ENCODE results near the gene PDGFB. TPM values are rescaled to one million over a fixed set of nuclear protein-coding genes. Genes with fewer than 3 reads are reported as not detected.
A peak's percentile ranks its signal among the peaks of the same experiment; 100 is the strongest.

Gene PDGFB
- total and polyA plus RNA-seq, 10 donors, result 1.7 to 20.5 (median 8.5) TPM

DNA sequence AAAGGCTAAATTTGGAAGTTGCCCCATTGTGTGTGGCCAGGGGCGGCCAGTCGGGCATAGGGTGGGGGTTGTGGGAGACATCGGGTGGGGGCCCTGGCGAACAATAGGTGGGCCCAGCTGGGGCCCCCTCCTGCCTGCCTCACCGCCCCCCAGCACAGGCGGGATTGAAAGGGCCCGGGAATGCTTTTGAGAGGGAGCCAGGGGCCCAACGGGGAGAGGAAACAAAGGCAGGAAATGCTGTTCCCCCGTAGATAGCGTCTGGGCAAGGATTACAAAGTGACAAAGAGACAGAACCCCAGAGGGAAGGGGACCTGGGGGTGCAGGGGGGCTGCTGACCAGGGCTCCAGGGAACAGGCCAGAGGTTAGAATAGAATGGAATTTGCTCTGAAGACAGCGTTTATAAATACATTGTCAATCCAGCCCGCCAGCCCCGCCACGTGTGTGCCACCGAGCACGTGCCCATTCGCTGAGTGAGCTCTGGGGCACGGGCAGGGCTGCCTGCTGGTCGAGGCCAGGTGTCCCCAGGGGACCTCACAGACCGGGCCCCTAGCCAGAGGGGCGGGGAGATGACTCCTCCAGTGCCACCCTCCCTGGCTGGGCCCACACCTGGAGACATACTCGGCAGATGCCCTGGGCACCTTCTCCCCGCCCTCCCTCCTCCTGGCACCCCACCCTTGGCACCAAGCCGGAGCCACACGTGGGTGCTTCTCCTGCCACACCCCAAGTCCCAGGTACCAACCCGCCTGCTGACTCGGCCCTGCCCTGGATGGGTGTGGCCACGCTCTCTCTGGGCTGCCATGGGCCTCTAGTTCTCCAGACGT, 9.7 kb downstream of the PDGFB start:
- Histone ChIP-seq H3K4me1 (peaks cover 36 to 89% (median 65%) of the 10 kb centered on the region in 6 donors), H3K27me3 (replicated peaks in 1 of 7) (peaks cover 0 to 100% (median 32%) of the 10 kb centered on the region in 7 donors)
- WGBS, 5 donors, result 20 to 38% (median 24%) methylated on average over 20 to 29 of the region's 29 CpGs

DNA sequence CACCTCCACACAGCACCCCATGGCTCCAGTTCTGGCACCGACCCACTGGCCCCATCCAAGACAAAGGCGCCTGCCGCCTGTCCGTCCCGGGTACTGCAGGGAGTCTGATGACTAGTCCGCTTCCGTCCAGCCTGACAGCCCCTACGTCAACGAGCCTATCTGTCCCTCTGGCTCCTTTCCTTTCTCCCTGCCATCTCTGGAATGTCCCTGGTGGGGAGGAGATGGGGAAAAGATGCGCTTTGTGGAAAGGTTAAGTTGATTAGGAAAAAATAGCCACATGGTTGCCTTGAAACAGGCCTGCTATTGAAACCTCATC, 10.4 kb downstream of the PDGFB start:
- H3K4me3 ChIP-seq, result no peak overlapping the region
- H3K36me3 ChIP-seq, result peaks cover 0 to 21% (median 0%) of the 10 kb centered on the region in 6 donors
- H3K4me1 ChIP-seq, result peaks cover 36 to 89% (median 65%) of the 10 kb centered on the region in 6 donors
- no peak for DNase-seq
- TF ChIP-seq POLR2A (IDR thresholded peaks at IDR 0.05) (no peak), POLR2AphosphoS5 (IDR thresholded peaks at IDR 0.05) (peak in 1 of 3 donors; percentile 17)
- TF ChIP-seq, protein P1, sequence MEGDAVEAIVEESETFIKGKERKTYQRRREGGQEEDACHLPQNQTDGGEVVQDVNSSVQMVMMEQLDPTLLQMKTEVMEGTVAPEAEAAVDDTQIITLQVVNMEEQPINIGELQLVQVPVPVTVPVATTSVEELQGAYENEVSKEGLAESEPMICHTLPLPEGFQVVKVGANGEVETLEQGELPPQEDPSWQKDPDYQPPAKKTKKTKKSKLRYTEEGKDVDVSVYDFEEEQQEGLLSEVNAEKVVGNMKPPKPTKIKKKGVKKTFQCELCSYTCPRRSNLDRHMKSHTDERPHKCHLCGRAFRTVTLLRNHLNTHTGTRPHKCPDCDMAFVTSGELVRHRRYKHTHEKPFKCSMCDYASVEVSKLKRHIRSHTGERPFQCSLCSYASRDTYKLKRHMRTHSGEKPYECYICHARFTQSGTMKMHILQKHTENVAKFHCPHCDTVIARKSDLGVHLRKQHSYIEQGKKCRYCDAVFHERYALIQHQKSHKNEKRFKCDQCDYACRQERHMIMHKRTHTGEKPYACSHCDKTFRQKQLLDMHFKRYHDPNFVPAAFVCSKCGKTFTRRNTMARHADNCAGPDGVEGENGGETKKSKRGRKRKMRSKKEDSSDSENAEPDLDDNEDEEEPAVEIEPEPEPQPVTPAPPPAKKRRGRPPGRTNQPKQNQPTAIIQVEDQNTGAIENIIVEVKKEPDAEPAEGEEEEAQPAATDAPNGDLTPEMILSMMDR (IDR thresholded peaks at IDR 0.05 in 8 of 11, conservative IDR thresholded peaks at IDR 0.05 in 3 of 11), result peak in 5 of 11 experiments; percentile 10 to 46 (median 35)
- 20 to 48% (median 37%) methylated on average over 10 of the region's 10 CpGs for WGBS, 5 donors
- H3K27ac ChIP-seq, result peak overlapping the region in 6 of 8 donors; percentile 6 to 69 (median 55)
- no peaks in the 10 kb centered on the region for H3K9me3 ChIP-seq
- peaks cover 0 to 100% (median 32%) of the 10 kb centered on the region in 7 donors for H3K27me3 ChIP-seq (replicated peaks in 1 of 7)
- intact Hi-C loops (cut with DNase I; ENCODE audit: low total_unique reads), result no loop called here

More for the DNA sequence above, 9.7 kb downstream of the PDGFB start:
- intact Hi-C loops (cut with DNase I; ENCODE audit: low total_unique reads), result no loop called here
- TF ChIP-seq POLR2A (IDR thresholded peaks at IDR 0.05) (no peak), POLR2AphosphoS5 (IDR thresholded peaks at IDR 0.05) (peak in 2 of 3 donors; percentile 27 to 65)
- TF ChIP-seq, protein P1 (IDR thresholded peaks at IDR 0.05 in 8 of 11, conservative IDR thresholded peaks at IDR 0.05 in 3 of 11), result no peak
- Histone ChIP-seq H3K27ac (peak overlapping the region in 5 of 8 donors; percentile 39 to 69 (median 59)), H3K36me3 (peaks cover 0 to 15% (median 0%) of the 10 kb centered on the region in 6 donors), H3K4me3 (peak overlapping the region in 1 of 8 donors; percentile 0), H3K9me3 (no peaks in the 10 kb centered on the region)
- DNase-seq, result no peak

DNA sequence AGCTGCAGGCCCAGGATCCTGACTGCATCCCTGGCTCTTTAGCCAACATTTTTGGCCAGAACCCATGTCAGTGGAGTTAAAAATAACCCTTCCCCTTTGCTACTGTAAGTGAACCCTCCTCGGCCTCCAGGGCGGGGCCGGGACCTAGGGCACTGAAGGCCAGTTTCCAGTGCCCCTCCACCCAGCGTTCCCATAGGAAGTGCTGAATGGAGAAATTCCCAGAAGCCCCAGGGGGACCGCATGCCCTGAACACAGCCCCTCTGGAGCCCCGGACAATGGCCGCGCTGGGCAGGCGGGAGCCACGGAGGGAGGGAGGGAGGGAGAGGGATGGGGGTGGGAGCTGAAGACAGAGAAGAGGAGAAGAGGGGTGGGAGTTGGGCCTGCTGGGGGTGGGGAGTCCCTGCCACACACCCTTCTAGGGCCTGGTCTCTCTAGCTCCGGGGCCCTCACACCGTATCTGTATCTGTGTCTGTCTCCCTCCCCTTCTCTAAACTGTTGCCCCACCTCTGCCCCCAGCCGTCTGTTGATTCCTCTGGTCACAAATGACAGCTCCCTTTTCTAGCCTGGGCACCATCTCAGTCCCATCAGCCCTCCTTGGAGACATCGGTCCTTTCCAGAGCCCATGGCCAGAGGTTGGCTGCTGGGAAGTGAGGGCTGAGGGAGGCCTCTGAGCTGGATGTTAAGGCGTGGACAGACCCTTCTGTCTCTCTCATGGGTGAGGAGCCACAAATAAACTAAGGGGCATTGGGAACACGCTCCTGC, 10.9 kb downstream of the PDGFB start:
- Histone ChIP-seq H3K4me3 (no peak overlapping the region), H3K4me1 (peaks cover 36 to 83% (median 65%) of the 10 kb centered on the region in 6 donors), H3K9me3 (no peaks in the 10 kb centered on the region), H3K36me3 (peaks cover 0 to 24% (median 0%) of the 10 kb centered on the region in 6 donors), H3K27me3 (replicated peaks in 1 of 7) (peaks cover 0 to 100% (median 32%) of the 10 kb centered on the region in 7 donors), H3K27ac (peak overlapping the region in 6 of 8 donors; percentile 6 to 69 (median 55))
- WGBS, 5 donors, result 17 to 44% (median 20%) methylated on average over 14 to 16 of the region's 16 CpGs
- DNase-seq, result no peak
- intact Hi-C loops (cut with DNase I; ENCODE audit: low total_unique reads), result no loop called here
- TF ChIP-seq, protein P1 (IDR thresholded peaks at IDR 0.05 in 8 of 11, conservative IDR thresholded peaks at IDR 0.05 in 3 of 11), result no peak
- no peak for TF ChIP-seq POLR2A (IDR thresholded peaks at IDR 0.05)
- no peak for TF ChIP-seq POLR2AphosphoS5 (IDR thresholded peaks at IDR 0.05)
